ENCODE data around the gene COPZ2. TPM values are rescaled to one million over a fixed set of nuclear protein-coding genes. Genes with fewer than 3 reads are reported as not detected.
"Not testable (repeated sequence)": the region's sequence is repeated elsewhere in the genome, so short reads cannot be mapped to it uniquely, and the experiment has no call there.

The COPZ2 gene
- total RNA-seq, 1 donor from 2014 or later = 8.0 TPM

DNA sequence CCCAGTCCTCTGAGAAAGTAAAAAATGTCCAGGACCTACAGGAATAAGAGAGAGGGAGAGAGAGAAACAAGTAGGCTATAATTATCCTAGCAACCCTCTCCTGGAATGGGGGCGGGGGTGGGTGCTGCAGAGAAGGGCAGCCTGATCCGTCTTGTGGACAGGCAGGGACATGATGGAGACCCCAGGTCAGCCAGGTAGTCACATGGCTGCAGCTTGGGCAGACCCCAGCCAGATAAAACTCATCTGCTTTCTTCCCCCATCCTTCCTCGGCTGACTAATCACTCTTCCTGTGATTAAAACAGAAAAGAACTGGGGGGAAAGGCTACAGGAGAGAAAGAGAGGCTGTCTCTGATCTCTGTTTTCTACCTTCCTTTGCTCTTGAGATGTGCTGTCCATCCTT is 32.6 kb downstream of the COPZ2 start:
- no peak for DNase-seq (ENCODE audit: low read depth)
- TF ChIP-seq, protein P1, sequence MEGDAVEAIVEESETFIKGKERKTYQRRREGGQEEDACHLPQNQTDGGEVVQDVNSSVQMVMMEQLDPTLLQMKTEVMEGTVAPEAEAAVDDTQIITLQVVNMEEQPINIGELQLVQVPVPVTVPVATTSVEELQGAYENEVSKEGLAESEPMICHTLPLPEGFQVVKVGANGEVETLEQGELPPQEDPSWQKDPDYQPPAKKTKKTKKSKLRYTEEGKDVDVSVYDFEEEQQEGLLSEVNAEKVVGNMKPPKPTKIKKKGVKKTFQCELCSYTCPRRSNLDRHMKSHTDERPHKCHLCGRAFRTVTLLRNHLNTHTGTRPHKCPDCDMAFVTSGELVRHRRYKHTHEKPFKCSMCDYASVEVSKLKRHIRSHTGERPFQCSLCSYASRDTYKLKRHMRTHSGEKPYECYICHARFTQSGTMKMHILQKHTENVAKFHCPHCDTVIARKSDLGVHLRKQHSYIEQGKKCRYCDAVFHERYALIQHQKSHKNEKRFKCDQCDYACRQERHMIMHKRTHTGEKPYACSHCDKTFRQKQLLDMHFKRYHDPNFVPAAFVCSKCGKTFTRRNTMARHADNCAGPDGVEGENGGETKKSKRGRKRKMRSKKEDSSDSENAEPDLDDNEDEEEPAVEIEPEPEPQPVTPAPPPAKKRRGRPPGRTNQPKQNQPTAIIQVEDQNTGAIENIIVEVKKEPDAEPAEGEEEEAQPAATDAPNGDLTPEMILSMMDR (conservative IDR thresholded peaks at IDR 0.05; ENCODE audit: low read depth, low read length) = no peak
- no peak overlapping the region for H3K4me3 ChIP-seq (ENCODE audit: low read depth, low read length)

DNA sequence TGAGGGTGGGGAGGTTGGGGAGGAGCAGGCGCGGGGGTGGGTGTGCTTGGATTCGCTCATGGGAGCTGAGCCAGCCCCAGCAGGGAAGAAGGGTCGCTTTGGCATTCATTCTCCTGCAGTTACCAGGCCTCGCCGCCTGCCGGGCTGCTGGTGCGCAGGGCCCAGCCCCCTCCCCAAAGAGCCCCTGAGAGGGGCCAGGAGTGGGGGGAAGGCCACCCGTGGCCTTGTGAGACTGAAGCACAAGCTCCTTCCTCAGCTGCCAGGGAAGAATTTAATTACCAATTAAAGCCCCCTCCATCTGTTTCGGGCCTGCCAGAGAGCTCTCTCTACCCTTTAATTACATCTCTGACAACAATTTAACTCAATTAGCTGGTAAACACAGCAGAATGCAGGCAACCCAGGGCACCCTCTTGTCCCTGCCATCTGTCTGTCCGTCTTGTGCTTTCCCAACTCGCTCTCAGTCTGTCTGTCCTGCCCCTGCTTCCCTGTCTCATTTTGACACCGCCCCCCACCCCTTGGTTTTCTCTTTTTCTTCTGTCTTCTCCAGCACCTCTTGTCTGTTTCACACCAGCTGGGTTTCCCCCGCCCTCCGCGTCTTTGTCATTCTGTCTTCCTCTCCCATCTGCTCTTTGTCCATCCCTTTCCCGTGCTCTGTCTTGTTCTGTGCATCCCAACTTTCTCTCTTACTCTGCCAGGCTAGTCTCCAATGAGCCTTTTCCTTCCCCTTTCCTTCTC is 34.0 kb downstream of the COPZ2 start:
- no peak overlapping the region for H3K4me3 ChIP-seq (ENCODE audit: low read depth, low read length)
- TF ChIP-seq, protein P1 (conservative IDR thresholded peaks at IDR 0.05; ENCODE audit: low read depth, low read length) = no peak
- no peak for DNase-seq (ENCODE audit: low read depth)

DNA sequence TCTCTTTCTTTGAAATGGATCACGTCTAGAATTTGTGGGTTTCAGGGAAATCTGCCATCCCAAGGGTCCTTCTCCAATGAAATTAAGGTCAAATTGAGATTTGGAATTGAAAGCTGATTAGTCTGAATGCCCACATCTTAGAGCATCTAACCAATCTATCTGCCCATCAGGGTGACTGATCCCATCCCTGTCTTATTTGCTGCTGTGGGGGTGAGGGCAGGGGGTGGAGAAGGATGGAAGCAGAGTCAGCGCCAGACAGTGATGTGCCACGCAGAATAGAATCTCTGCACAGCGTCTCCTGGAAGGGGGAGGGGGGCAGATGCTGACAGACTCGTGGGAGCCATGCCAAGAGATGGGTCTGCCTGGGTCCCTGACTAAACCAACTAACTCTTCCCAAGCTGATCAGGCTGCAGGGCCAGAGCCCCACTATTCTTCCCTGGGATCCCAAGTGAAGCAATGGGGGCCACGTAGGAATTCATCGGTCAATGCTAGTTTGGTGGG is 34.6 kb downstream of the COPZ2 start:
- H3K4me3 ChIP-seq (ENCODE audit: low read depth, low read length) = no peak overlapping the region
- TF ChIP-seq, protein P1 (conservative IDR thresholded peaks at IDR 0.05; ENCODE audit: low read depth, low read length) = no peak
- DNase-seq (ENCODE audit: low read depth) = no peak

DNA sequence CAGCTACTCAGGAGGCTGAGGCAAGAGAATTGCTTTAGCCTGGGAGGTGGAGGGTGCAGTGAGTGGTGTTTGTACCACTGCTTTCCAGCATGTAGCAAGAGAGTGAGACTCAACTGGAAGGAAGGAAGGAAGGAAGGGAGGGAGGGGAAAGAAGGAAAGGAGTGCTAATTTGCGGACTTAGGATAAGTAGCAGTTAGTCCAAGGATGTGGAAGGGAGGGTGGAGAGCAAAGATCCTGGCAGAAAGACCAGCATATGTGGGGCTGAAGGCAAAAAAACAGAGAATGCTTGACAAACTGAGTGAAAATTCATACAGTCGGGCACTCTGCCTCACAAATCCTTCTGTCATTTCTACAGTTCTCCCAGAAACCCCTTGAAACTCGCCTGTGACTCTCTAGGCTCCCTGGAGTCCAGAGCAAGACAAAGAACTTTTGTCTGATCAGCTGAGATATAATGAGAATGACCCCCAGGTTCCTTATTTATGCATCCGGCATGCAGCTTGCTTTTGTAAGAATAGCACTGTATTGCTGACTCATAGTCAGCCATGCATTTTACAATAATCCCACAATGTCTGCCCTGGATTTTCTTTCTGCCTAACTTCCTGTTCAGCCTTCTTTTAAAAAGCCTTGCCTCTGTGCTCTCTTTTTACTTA is 35.2 kb downstream of the COPZ2 start:
- DNase-seq (ENCODE audit: low read depth) = peak; percentile 69
- TF ChIP-seq, protein P1 (conservative IDR thresholded peaks at IDR 0.05; ENCODE audit: low read depth, low read length) = no peak
- H3K4me3 ChIP-seq (ENCODE audit: low read depth, low read length) = no peak overlapping the region

DNA sequence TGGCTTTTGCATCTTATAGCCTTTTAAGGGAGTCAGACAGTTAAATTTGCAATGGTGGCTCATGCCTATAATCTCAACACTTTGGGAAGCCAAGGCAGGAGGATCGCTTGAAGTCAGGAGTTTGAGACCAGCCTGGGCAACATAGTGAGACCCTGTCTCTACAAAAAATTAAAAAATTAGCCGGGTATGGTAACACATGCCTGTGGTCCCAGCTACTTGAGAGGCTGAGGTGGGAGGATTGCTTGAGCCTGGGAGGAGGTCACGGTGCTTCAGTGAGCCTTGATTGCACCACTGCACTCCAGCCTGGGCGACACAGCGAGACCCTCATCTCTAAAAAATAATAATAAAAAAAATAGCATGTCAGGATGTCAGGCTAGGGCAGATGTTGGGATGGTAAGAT is 35.9 kb downstream of the COPZ2 start:
- not testable (repeated sequence) for DNase-seq (ENCODE audit: low read depth); H3K4me3 ChIP-seq (ENCODE audit: low read depth, low read length)

DNA sequence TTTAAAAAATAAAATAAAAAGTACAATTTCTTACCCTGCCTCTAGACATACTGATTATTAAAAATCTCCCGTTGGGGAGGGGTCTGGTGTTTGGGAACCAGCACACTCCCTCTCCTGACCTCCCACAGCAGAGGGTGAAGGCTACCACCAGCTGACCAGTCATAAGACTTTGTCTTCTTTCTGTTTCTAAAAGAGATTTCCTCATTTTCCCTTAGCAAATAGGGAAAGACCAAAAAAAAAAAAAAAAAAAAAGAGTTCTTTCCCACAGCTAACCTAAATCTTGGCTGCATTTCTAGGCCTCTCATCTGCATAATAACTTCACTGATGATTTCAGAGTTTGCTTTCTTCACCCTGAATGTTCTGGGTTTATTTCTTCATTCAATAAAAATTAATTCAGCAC is 36.4 kb downstream of the COPZ2 start:
- H3K4me3 ChIP-seq (ENCODE audit: low read depth, low read length) = no peak overlapping the region
- no peak for DNase-seq (ENCODE audit: low read depth)
- TF ChIP-seq, protein P1 (conservative IDR thresholded peaks at IDR 0.05; ENCODE audit: low read depth, low read length) = no peak

DNA sequence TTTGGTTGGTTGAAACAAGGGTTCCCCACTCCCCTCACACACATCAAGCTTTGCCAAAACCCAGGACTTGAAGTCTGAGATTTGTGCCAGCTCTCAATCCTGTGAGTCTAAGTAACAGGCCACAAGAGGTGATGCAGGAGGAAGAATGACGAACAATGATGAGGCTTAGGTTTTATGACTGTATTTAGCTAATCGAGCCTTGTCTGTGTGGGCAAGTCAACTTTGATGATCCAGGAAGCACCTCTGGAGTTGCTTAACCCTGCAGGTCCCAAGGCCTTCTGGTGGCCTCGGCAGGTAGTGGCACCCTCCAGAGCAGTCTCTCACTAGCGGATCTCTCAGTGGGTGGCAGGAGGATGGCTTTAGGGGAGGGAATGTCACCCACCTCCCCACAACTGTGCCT is 38.0 kb downstream of the COPZ2 start:
- TF ChIP-seq, protein P1 (conservative IDR thresholded peaks at IDR 0.05; ENCODE audit: low read depth, low read length) = no peak
- H3K4me3 ChIP-seq (ENCODE audit: low read depth, low read length) = no peak overlapping the region
- DNase-seq (ENCODE audit: low read depth) = no peak

Data from epithelial cell of proximal tubule (primary cell).